Right lobe of liver (tissue), 4 donors: ENCODE results near the gene ANKEF1.

Experiments used
- POLR2A ChIP-seq: fragments of 450-650 bp; IDR thresholded peaks from one replicate; pipeline ENCODE4 v1.6.1; 2017; ENCODE audit warnings: antibody characterized with exemption, mild to moderate bottlenecking
- TF ChIP-seq, protein P1 (sequence below), 4 donors: fragments of 200-600 bp in 3 of 4; fragments of 450-650 bp in 1 of 4; IDR thresholded peaks; one replicate each; pipeline versions ENCODE4 v1.5.1 to v1.8.0; 2016 to 2022; ENCODE audit warnings: antibody characterized with exemption in 4 of 4, mild to moderate bottlenecking in 2 of 4
- donor health status: DM: no; HTN: no; CAD: no.
- donor health status: DM: no; HTN: no; CAD: no.
- donor health status: DM: no; HTN: yes; CAD: no.

DNA sequence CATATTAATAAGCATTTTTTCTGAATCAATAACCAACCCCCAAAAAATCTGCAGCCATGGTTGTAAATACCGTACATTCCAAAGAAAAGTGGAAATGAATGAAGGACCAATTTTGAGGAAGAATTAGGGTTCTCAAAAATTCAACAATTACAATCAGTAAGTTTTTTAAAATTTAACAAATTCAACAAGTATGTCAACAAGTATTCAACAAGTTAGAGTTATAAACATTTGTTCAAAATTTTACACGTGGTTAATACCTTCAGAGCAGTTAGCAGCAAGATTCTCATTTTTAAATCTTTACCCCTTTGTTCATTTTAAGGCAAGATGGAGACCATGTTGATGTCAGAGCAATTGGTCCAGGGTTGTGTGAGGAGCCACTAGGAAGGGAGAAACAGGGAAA, 27.6 kb upstream of the ANKEF1 start:
- TF ChIP-seq POLR2A = no peak
- TF ChIP-seq, protein P1, sequence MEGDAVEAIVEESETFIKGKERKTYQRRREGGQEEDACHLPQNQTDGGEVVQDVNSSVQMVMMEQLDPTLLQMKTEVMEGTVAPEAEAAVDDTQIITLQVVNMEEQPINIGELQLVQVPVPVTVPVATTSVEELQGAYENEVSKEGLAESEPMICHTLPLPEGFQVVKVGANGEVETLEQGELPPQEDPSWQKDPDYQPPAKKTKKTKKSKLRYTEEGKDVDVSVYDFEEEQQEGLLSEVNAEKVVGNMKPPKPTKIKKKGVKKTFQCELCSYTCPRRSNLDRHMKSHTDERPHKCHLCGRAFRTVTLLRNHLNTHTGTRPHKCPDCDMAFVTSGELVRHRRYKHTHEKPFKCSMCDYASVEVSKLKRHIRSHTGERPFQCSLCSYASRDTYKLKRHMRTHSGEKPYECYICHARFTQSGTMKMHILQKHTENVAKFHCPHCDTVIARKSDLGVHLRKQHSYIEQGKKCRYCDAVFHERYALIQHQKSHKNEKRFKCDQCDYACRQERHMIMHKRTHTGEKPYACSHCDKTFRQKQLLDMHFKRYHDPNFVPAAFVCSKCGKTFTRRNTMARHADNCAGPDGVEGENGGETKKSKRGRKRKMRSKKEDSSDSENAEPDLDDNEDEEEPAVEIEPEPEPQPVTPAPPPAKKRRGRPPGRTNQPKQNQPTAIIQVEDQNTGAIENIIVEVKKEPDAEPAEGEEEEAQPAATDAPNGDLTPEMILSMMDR (IDR thresholded peaks at IDR 0.05) = no peak
